Choroid plexus epithelial cell (primary cell): ENCODE measurements around the gene CENPW.

Experiments used
- DNase-seq: peaks from one replicate; pipeline ENCODE4 v3.0.0-alpha.2; 2010; ENCODE audit warnings: low read depth
- H3K4me3 ChIP-seq: 2 replicates; pipeline ENCODE4 v1.5.1; 2011; ENCODE audit warnings: low read depth, mild to moderate bottlenecking, control low read depth, low read length, moderate library complexity
- TF ChIP-seq, protein P1 (sequence below): conservative IDR thresholded peaks from 2 replicates; pipeline ENCODE4 v1.5.1; 2011; ENCODE audit warnings: low read depth, mild to moderate bottlenecking, control low read depth, inconsistent platforms, low read length, moderate library complexity

CENPW gene

DNA sequence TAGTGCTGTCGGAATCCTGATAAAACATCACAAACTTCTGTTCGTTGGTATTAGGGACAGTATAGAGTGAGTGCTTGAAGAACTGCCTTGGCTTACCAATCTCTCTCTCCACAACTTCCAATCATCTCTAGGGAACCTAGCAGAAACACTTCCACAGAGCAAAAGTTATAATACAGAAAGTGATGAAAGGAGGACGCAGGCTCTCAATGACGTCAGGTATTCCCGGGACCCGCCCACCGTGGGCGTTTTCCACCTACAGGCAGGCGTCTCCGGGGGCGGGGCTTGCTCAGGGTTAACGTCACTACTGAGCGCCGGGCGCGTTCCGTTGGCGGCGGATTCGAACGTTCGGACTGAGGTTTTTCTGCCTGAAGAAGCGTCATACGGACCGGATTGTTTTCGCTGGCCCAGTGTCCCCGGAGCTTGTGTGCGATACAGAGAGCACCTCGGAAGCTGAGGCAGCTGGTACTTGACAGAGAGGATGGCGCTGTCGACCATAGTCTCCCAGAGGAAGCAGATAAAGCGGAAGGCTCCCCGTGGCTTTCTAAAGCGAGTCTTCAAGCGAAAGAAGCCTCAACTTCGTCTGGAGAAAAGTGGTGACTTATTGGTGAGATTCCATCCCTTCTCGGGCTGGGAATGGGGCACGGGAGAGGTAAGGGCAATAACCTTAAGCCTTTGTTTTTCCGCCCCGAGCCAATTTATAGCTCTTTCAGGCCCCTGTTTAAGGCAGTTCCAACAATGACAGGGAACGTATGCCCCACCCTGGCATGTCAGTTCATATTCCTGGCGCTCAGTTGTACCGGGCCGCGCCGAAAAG is at the start of gene CENPW:
Gene CENPW, plus strand, starts transcription at position 320 of the 814 bp plus-strand sequence. Its CDS starts 159 bp downstream, at position 479.
- TF ChIP-seq, protein P1, sequence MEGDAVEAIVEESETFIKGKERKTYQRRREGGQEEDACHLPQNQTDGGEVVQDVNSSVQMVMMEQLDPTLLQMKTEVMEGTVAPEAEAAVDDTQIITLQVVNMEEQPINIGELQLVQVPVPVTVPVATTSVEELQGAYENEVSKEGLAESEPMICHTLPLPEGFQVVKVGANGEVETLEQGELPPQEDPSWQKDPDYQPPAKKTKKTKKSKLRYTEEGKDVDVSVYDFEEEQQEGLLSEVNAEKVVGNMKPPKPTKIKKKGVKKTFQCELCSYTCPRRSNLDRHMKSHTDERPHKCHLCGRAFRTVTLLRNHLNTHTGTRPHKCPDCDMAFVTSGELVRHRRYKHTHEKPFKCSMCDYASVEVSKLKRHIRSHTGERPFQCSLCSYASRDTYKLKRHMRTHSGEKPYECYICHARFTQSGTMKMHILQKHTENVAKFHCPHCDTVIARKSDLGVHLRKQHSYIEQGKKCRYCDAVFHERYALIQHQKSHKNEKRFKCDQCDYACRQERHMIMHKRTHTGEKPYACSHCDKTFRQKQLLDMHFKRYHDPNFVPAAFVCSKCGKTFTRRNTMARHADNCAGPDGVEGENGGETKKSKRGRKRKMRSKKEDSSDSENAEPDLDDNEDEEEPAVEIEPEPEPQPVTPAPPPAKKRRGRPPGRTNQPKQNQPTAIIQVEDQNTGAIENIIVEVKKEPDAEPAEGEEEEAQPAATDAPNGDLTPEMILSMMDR = no peak
- H3K4me3 ChIP-seq = peak within 1 kb of the TSS; percentile 75
- peak; percentile 89 for DNase-seq

DNA sequence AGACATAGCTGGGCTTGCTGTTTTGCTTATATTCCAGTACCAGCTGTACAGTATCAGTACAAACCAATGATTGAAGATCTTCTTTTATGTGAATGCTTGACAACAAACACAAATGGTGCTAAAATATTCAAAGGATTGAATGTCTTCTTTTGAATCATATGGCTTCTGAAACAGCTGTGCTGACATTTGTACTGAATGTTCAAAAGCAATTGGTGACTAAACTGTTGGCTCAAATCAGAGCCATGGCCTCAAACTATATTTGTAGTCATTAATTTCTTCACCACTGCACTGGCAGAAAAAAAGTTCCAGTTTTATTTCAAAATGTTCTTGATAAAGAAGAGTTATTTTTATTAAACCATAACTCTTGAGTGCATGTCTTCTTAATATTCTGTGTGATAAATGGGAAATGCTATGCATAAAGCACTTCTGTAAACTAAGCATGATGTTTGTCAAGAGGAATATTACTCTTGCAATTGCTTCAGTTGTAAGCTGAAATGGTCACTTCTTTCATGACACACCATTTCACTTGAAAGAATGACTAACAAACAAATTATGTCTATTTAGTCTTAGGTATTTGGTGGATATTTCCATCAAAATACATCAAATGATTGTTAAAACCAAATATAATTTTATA is 45.9 kb upstream of the CENPW start:
- DNase-seq = no peak
- H3K4me3 ChIP-seq = no peak overlapping the region
- TF ChIP-seq, protein P1 = no peak

DNA sequence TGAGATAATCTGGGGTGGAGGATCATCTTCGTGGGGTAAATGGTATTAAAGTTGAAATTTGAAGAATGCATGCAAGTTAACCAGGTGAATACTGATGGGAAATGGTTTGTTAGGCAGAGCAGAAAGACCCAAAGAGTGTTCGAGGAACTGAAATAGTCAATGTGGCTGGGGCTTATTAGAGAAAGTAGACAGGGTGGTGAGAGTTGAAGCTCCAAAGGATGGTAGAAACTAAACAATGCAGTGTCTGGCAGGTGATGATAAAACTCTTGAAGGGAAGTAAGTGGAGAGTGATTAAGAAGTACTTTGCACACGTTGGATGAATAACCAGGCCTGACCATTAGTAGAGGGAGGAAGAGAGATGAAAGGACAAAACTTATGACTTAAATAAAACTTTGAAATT is 39.8 kb upstream of the CENPW start:
- no peak for DNase-seq
- TF ChIP-seq, protein P1 = no peak
- no peak overlapping the region for H3K4me3 ChIP-seq

DNA sequence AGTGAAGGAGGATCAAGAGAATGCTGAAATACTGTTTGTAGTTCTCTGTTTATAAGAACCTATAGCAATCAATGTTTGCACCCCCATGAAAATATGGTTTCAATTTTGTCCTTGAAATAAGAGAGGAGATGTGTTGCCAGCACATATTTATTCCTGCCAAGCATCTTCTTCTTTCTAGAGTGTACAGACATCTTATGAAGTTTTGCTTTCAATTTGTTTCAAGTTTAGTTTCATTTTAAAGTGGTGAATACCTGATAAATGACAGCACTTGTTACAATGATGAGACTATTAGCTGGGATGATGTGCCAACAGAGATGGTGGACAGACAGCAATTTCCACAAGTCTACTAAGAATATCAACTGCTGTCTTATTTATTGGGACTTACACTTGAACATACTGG is 39.2 kb upstream of the CENPW start:
- TF ChIP-seq, protein P1 = no peak
- DNase-seq = no peak
- no peak overlapping the region for H3K4me3 ChIP-seq

DNA sequence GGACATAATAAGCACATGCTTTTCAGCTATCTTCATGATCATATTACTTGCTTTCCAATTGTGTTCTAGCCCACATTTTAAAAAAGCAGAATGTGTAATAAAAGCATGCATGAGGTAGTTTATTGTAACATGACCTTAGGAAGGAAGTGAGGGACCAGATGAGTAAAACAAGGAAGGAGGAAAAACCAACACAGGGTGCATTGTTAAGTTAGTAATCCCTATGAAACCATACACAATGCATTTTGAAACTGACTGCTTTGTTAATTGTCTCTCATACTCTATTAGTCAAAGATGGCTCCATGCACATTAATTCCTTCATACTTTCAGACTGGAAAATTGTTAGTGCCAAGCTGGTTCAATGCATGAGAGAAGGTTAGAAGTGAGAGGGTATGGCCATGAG is 37.7 kb upstream of the CENPW start:
- peak; percentile 10 for DNase-seq
- TF ChIP-seq, protein P1 = no peak
- H3K4me3 ChIP-seq = no peak overlapping the region

DNA sequence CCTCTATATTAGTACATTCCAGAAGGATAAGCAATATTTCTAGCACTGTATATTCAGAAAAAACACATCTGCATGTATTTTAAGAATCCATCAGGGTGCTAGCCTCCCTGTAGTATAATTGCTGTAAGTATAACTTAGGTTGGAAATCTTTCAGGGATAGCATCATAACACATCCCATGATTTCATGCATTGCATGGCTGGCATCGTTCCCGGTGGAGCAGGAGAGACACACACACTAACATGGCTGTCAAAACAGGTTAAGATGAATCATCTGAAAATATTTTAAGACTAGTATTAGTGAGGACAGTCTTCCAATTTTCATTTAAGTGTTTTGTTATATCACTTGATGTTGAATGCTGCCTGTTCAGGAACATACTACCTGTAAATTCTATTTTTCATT is 32.1 kb upstream of the CENPW start:
- peak; percentile 91 for DNase-seq
- TF ChIP-seq, protein P1 = no peak
- H3K4me3 ChIP-seq = no peak overlapping the region
